GM06990 (cell line): ENCODE results near the gene TBC1D5.
"Not testable (repeated sequence)": the region's sequence is repeated elsewhere in the genome, so short reads cannot be mapped to it uniquely, and the experiment has no call there.

Experiments used
- DNase-seq: peaks from one replicate; pipeline ENCODE4 v3.0.0-alpha.2; 2011; ENCODE audit not compliant: insufficient read length; ENCODE audit errors: extremely low read depth
- H3K27me3 ChIP-seq: replicated peaks from 2 replicates; pipeline ENCODE4 v1.6.0; 2011; ENCODE audit warnings: low read length; ENCODE audit not compliant: control insufficient read depth, insufficient read depth
- H3K36me3 ChIP-seq: 2 replicates; pipeline ENCODE4 v1.5.1; 2011; ENCODE audit warnings: low read length; ENCODE audit not compliant: control insufficient read depth, insufficient read depth
- H3K4me3 ChIP-seq: replicated peaks from 2 replicates; pipeline ENCODE4 v1.5.1; 2011; ENCODE audit warnings: low read depth, mild to moderate bottlenecking, control low read depth, low read length
- TF ChIP-seq, protein P1 (sequence below): IDR thresholded peaks from 2 replicates; pipeline ENCODE4 v1.5.1; 2011; ENCODE audit warnings: low read length, control low read depth, mild to moderate bottlenecking, inconsistent platforms; ENCODE audit not compliant: insufficient read depth, poor library complexity, severe bottlenecking

TBC1D5 gene

DNA sequence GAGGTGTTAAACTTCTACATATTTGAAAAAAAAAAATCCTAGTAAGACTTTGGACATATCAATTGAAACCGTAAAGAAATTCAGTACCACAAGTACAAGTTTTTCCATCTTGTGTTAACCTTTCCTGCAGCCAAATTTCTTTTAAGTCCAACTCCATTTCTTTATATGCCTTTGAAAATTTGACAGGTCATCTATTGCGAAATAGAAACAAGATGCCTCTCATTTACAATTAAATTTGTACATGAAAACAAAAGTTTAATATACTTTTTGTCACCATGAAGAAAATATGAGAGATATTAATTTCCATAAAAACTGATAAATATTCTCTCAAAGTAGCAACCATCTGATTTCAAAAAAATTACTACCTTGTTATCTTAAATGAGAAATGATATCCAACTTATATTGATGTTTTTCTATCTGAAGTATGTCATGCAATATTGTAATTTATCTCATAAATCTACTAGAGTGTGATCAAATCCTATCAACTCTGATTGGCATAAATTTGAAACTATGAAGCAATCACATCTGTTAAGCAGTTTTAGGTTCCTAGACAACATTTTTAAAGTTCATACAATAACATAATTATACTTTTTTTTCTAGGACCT, 68.2 kb downstream of the TBC1D5 start:
- H3K4me3 ChIP-seq: no peak overlapping the region
- no peaks in the 10 kb centered on the region for H3K27me3 ChIP-seq
- no peak for DNase-seq
- TF ChIP-seq, protein P1, sequence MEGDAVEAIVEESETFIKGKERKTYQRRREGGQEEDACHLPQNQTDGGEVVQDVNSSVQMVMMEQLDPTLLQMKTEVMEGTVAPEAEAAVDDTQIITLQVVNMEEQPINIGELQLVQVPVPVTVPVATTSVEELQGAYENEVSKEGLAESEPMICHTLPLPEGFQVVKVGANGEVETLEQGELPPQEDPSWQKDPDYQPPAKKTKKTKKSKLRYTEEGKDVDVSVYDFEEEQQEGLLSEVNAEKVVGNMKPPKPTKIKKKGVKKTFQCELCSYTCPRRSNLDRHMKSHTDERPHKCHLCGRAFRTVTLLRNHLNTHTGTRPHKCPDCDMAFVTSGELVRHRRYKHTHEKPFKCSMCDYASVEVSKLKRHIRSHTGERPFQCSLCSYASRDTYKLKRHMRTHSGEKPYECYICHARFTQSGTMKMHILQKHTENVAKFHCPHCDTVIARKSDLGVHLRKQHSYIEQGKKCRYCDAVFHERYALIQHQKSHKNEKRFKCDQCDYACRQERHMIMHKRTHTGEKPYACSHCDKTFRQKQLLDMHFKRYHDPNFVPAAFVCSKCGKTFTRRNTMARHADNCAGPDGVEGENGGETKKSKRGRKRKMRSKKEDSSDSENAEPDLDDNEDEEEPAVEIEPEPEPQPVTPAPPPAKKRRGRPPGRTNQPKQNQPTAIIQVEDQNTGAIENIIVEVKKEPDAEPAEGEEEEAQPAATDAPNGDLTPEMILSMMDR: no peak
- H3K36me3 ChIP-seq: no peaks in the 10 kb centered on the region; the same call in 1 of the 2 replicates

DNA sequence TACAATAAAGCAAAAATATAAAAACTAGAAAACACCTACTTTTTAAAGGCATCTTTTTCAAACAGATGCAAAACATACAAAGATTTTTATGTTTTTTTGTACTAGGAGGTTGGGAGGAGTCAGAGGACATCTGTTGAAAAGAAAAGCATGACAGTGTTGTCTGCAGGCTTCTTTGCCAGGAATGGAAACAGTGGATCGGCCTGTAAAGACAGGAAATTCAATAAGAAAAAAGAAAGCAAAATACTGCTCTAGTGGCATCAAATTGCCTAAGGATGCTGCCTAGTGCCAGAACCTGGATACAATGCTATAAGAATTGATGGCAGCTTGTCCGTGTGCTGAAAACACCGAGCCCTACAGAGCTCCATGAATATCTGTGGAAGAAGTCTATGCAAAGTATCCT, 69.9 kb downstream of the TBC1D5 start:
- Histone ChIP-seq H3K27me3 (no peaks in the 10 kb centered on the region), H3K36me3 (no peaks in the 10 kb centered on the region; the same call in 1 of the 2 replicates), H3K4me3 (no peak overlapping the region)
- DNase-seq: no peak
- TF ChIP-seq, protein P1: no peak

DNA sequence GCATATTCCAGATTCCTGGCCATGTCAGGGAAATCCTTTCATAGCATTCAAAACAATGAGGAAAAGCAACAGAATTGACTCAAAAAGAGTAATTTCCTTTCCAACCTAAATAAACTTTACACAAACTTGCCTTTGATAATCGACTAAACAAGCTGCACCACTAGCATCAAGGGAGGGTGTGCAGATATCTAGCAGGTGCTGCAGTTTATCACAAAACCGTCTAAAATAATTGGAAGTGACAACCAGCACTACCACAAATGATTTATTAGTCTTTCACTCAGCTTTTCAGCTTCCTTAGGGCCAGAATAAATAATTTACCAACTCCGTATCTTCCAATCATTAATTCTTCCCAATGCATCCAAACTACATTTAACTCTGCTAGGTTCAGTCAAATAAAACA, 71.7 kb downstream of the TBC1D5 start:
- TF ChIP-seq, protein P1: no peak
- no peak overlapping the region for H3K4me3 ChIP-seq
- no peaks in the 10 kb centered on the region for H3K27me3 ChIP-seq
- DNase-seq: no peak
- no peaks in the 10 kb centered on the region; the same call in 1 of the 2 replicates for H3K36me3 ChIP-seq

DNA sequence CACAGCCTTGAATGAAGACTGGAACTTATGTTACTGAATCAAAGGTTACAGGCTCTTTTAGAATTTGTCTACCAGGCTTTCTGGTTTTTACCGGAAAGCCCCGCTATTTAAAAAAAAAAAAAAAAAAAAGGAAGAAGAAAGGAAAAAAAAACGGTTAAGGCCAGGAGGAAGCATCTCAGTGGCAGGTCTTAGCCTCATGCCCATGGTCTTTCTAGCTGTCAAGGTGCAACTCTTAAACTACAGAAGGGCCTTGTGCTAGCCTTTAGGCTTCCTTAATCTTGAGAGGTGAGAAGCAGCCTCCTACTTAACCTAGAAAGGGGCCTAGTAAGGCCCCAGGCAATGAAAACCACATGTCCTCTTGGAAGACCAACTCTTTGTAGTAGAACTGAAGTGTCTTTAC, 77.5 kb downstream of the TBC1D5 start:
- no peak for DNase-seq
- Histone ChIP-seq H3K27me3 (no peaks in the 10 kb centered on the region), H3K4me3 (no peak overlapping the region), H3K36me3 (no peaks in the 10 kb centered on the region)
- TF ChIP-seq, protein P1: no peak

DNA sequence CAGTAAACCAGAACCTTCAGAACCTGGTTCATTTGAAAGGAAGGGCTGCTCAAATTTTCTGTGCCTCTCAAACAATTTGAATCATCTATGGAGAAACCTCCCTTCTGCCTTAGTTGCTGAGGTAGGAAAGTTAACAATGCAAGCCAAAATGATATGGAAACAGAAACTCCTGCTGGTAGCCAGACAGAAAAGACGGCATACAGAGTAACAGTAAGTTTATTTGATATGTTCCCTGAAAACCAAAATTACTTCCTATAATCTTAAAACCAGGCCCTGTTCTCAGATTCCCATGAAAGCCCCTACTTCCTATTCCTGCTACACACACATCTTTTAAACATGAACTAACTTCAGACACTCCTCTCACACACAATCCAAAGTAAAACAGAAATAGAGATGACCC, 86.2 kb downstream of the TBC1D5 start:
- TF ChIP-seq, protein P1: no peak
- DNase-seq: no peak
- H3K4me3 ChIP-seq: no peak overlapping the region
- H3K27me3 ChIP-seq: no peaks in the 10 kb centered on the region
- no peaks in the 10 kb centered on the region for H3K36me3 ChIP-seq

DNA sequence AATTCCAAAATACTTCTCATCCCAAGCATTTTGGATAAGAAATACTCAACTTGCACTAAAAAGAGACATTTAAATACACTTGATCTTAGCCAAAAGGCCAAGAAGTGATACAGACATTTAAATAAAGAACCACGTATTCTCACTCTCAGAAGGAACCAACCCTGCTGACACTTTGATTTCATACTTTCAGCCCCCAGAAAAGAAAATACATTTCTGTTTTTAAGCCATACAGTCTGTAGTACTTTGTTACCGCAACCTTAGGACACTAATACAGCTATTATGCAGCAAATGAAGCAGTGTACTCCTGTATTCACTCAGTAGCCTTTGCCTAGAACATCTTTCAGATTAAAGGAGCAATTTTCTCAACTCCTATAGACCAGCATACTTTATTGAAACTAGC, 86.7 kb downstream of the TBC1D5 start:
- TF ChIP-seq, protein P1: no peak
- DNase-seq: no peak
- H3K36me3 ChIP-seq: no peaks in the 10 kb centered on the region

DNA sequence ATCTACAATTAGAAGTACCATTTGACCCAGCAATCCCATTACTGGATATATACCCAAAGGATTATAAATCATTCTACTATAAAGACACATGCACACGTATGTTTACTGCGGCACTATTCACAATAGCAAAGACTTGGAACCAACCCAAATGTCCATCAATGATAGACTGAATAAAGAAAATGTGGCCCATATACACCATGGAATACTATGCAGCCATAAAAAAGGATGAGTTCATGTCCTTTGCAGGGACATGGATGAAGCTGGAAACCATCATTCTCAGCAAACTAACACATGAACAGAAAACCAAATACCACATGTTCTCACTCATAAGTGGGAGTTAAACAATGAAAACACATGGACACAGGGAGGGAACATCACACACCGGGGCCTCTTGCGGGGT, 92.7 kb downstream of the TBC1D5 start:
- DNase-seq, H3K27me3 ChIP-seq, H3K36me3 ChIP-seq, H3K4me3 ChIP-seq: not testable (repeated sequence)

More for the DNA sequence above, 86.7 kb downstream of the TBC1D5 start:
- Histone ChIP-seq H3K27me3 (no peaks in the 10 kb centered on the region), H3K4me3 (no peak overlapping the region)

DNA sequence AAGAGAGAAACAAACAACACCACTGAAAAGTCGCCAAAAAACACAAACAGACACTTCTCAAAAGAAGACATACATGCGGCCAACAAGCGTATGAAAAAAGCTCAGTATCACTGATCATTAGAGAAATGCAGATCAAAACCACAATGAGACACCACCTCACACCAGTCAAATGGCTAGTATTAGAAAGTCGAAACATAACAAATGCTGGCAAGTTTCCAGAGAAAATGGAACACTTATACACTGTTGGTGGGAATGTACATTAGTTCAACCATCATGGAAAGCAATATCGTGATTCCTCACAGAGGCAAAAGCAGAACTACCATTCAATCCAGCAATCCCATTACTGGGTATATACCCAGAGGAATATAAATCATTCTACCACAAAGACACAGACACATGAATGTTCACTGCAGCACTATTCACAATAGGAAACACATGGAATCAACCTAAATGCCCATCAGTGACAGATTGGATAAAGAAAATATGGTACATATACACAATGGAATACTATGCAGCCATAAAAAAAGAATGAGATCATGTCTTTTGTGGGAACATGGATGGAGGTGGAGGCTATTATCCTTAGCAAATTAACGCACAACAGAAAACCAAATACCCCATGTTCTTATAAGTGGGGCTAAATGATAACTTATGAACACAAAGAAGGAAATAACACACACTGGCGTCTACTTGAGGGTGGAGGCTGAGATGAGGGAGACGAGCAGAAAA, 93.6 kb downstream of the TBC1D5 start:
- DNase-seq, H3K27me3 ChIP-seq, H3K4me3 ChIP-seq, H3K36me3 ChIP-seq: not testable (repeated sequence)
